Measurements from ENCODE around the gene ANKK1.

- TF ChIP-seq, protein P1, sequence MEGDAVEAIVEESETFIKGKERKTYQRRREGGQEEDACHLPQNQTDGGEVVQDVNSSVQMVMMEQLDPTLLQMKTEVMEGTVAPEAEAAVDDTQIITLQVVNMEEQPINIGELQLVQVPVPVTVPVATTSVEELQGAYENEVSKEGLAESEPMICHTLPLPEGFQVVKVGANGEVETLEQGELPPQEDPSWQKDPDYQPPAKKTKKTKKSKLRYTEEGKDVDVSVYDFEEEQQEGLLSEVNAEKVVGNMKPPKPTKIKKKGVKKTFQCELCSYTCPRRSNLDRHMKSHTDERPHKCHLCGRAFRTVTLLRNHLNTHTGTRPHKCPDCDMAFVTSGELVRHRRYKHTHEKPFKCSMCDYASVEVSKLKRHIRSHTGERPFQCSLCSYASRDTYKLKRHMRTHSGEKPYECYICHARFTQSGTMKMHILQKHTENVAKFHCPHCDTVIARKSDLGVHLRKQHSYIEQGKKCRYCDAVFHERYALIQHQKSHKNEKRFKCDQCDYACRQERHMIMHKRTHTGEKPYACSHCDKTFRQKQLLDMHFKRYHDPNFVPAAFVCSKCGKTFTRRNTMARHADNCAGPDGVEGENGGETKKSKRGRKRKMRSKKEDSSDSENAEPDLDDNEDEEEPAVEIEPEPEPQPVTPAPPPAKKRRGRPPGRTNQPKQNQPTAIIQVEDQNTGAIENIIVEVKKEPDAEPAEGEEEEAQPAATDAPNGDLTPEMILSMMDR (conservative IDR thresholded peaks at IDR 0.05; ENCODE audit: low read depth, low read length): no peak
- TF ChIP-seq EZH2phosphoT487 (IDR thresholded peaks at IDR 0.05; ENCODE audit: borderline replicate concordance, low read length): no peak
These were observed 58.5 kb downstream of the ANKK1 start for GRCh38 chr11:113446112-113446511.
